Immature natural killer cell (primary cell): ENCODE results near the gene PVR. TPM values are rescaled to one million over a fixed set of nuclear protein-coding genes. Genes with fewer than 3 reads are reported as not detected.
A peak's percentile ranks its signal among the peaks of the same experiment; 100 is the strongest.
"Not testable (repeated sequence)": the region's sequence is repeated elsewhere in the genome, so short reads cannot be mapped to it uniquely, and the experiment has no call there.

Experiments used
- DNase-seq, 3 donors: peaks; one replicate each; pipeline ENCODE4 v3.0.0; 2022; ENCODE audit warnings: mixed read lengths in 1 of 3
- H3K27ac Mint-ChIP-seq, 6 donors: one replicate each; pipeline ENCODE4 v1.8.0; 2020; ENCODE audit warnings: mixed read lengths in 6 of 6, mild to moderate bottlenecking in 5 of 6, inconsistent platforms in 4 of 6, moderate library complexity in 3 of 6
- H3K27me3 Mint-ChIP-seq, 3 donors: one replicate each; pipeline ENCODE4 v1.8.0; 2020 to 2021; ENCODE audit warnings: low read depth in 3 of 3, mild to moderate bottlenecking in 3 of 3, mixed read lengths in 3 of 3, moderate library complexity in 3 of 3, inconsistent platforms in 1 of 3
- H3K36me3 Mint-ChIP-seq, 3 donors: one replicate each; pipeline ENCODE4 v1.8.0; 2020; ENCODE audit warnings: mixed read lengths in 3 of 3, inconsistent platforms in 2 of 3, mild to moderate bottlenecking in 2 of 3
- H3K4me1 Mint-ChIP-seq, 2 donors: one replicate each; pipeline ENCODE4 v1.8.0; 2020; ENCODE audit warnings: inconsistent platforms in 2 of 2, mild to moderate bottlenecking in 2 of 2, mixed read lengths in 2 of 2, moderate library complexity in 1 of 2
- H3K4me3 Mint-ChIP-seq, 5 donors: one replicate each; pipeline ENCODE4 v1.8.0; 2020; ENCODE audit warnings: mild to moderate bottlenecking in 5 of 5, mixed read lengths in 5 of 5, inconsistent platforms in 3 of 5, moderate library complexity in 3 of 5
- H3K9me3 Mint-ChIP-seq, 6 donors: one replicate each; pipeline ENCODE4 v1.8.0; 2020; ENCODE audit warnings: mild to moderate bottlenecking in 6 of 6, mixed read lengths in 6 of 6, inconsistent platforms in 4 of 6, moderate library complexity in 3 of 6
- polyA plus RNA-seq, 3 donors: library from polyadenylated mRNA; unstranded; fragments of 300-500 nt; fragmentation: Illumina TruSeq; gene quantifications; one replicate each; pipeline ENCODE4 v1.2.3, GENCODE V29; 2021

Gene PVR
- polyA plus RNA-seq, 3 donors from 2014 or later, result 0.87 to 7.3 (median 2.2) TPM

GRCh38 chr19:44680536-44680935 lies 36.8 kb downstream of the PVR start:
- peaks cover 0 to 7% (median 5%) of the 10 kb centered on the region in 3 donors for H3K36me3 Mint-ChIP-seq
- DNase-seq, result no peak
- no peaks in the 10 kb centered on the region for H3K9me3 Mint-ChIP-seq
- no peaks in the 10 kb centered on the region for H3K4me1 Mint-ChIP-seq
- H3K27me3 Mint-ChIP-seq, result peaks cover 2 to 4% (median 2%) of the 10 kb centered on the region in 3 donors
- no peak overlapping the region for H3K4me3 Mint-ChIP-seq
- H3K27ac Mint-ChIP-seq, result no peak overlapping the region

GRCh38 chr19:44681992-44682790 lies 38.5 kb downstream of the PVR start:
- DNase-seq, result no peak
- peaks cover 0 to 5% (median 3%) of the 10 kb centered on the region in 3 donors for H3K36me3 Mint-ChIP-seq
- H3K4me1 Mint-ChIP-seq, result no peaks in the 10 kb centered on the region
- H3K27me3 Mint-ChIP-seq, result peaks cover 0 to 2% (median 2%) of the 10 kb centered on the region in 3 donors
- no peak overlapping the region for H3K27ac Mint-ChIP-seq
- H3K9me3 Mint-ChIP-seq, result no peaks in the 10 kb centered on the region
- no peak overlapping the region for H3K4me3 Mint-ChIP-seq

GRCh38 chr19:44682807-44683206 lies 39.1 kb downstream of the PVR start:
- H3K27me3 Mint-ChIP-seq, result peaks cover 0 to 3% (median 2%) of the 10 kb centered on the region in 3 donors
- H3K4me1 Mint-ChIP-seq, result no peaks in the 10 kb centered on the region
- no peak overlapping the region for H3K4me3 Mint-ChIP-seq
- H3K9me3 Mint-ChIP-seq, result no peaks in the 10 kb centered on the region
- no peak overlapping the region for H3K27ac Mint-ChIP-seq
- DNase-seq, result no peak
- H3K36me3 Mint-ChIP-seq, result peaks cover 0 to 4% (median 0%) of the 10 kb centered on the region in 3 donors

GRCh38 chr19:44683434-44684210 lies 39.9 kb downstream of the PVR start:
- H3K4me1 Mint-ChIP-seq, result no peaks in the 10 kb centered on the region
- no peak overlapping the region for H3K27ac Mint-ChIP-seq
- no peak overlapping the region for H3K4me3 Mint-ChIP-seq
- no peaks in the 10 kb centered on the region for H3K9me3 Mint-ChIP-seq
- no peak for DNase-seq
- H3K27me3 Mint-ChIP-seq, result peaks cover 0 to 4% (median 2%) of the 10 kb centered on the region in 3 donors
- peaks cover 0 to 4% (median 0%) of the 10 kb centered on the region in 3 donors for H3K36me3 Mint-ChIP-seq

- not testable (repeated sequence) for H3K27me3 Mint-ChIP-seq, H3K36me3 Mint-ChIP-seq, H3K9me3 Mint-ChIP-seq, DNase-seq, H3K4me3 Mint-ChIP-seq, H3K4me1 Mint-ChIP-seq, H3K27ac Mint-ChIP-seq
Observed at GRCh38 chr19:44684396-44684795, 40.7 kb downstream of the PVR start.

GRCh38 chr19:44684892-44685863 lies 41.5 kb downstream of the PVR start:
- Mint-ChIP-seq H3K27me3 (peaks cover 0 to 4% (median 2%) of the 10 kb centered on the region in 3 donors), H3K4me1 (peaks cover 0 to 4% of the 10 kb centered on the region in 2 donors), H3K4me3 (no peak overlapping the region), H3K9me3 (no peaks in the 10 kb centered on the region), H3K36me3 (peaks cover 0 to 4% (median 0%) of the 10 kb centered on the region in 3 donors), H3K27ac (no peak overlapping the region)
- DNase-seq, result no peak

- H3K4me3 Mint-ChIP-seq, result no peak overlapping the region
- H3K27ac Mint-ChIP-seq, result no peak overlapping the region
- DNase-seq, result no peak
- H3K4me1 Mint-ChIP-seq, result peaks cover 0 to 4% of the 10 kb centered on the region in 2 donors
- peaks cover 0 to 4% (median 2%) of the 10 kb centered on the region in 3 donors for H3K27me3 Mint-ChIP-seq
- H3K36me3 Mint-ChIP-seq, result peaks cover 0 to 4% (median 0%) of the 10 kb centered on the region in 3 donors
- H3K9me3 Mint-ChIP-seq, result no peaks in the 10 kb centered on the region
Observed at GRCh38 chr19:44685877-44686276, 42.2 kb downstream of the PVR start.

- no peak for DNase-seq
- H3K4me1 Mint-ChIP-seq, result peaks cover 2 to 4% of the 10 kb centered on the region in 2 donors
- no peak overlapping the region for H3K4me3 Mint-ChIP-seq
- H3K36me3 Mint-ChIP-seq, result peaks cover 0 to 4% (median 0%) of the 10 kb centered on the region in 3 donors
- no peaks in the 10 kb centered on the region for H3K9me3 Mint-ChIP-seq
- H3K27me3 Mint-ChIP-seq, result peaks cover 0 to 4% (median 2%) of the 10 kb centered on the region in 3 donors
- no peak overlapping the region for H3K27ac Mint-ChIP-seq
Observed at GRCh38 chr19:44686896-44687295, 43.2 kb downstream of the PVR start.

GRCh38 chr19:44687888-44688287 lies 44.2 kb downstream of the PVR start:
- Mint-ChIP-seq H3K27me3 (peaks cover 2 to 4% (median 3%) of the 10 kb centered on the region in 3 donors), H3K4me1 (peaks cover 7 to 12% of the 10 kb centered on the region in 2 donors), H3K4me3 (no peak overlapping the region), H3K36me3 (peaks cover 0 to 3% (median 0%) of the 10 kb centered on the region in 3 donors), H3K27ac (no peak overlapping the region), H3K9me3 (no peaks in the 10 kb centered on the region)
- DNase-seq, result no peak

GRCh38 chr19:44689290-44690130 lies 45.8 kb downstream of the PVR start:
- no peak overlapping the region for H3K4me3 Mint-ChIP-seq
- no peaks in the 10 kb centered on the region for H3K9me3 Mint-ChIP-seq
- peak; percentile 55 to 63 (median 63) for DNase-seq
- H3K27ac Mint-ChIP-seq, result no peak overlapping the region
- no peaks in the 10 kb centered on the region for H3K36me3 Mint-ChIP-seq
- peaks cover 2 to 4% (median 3%) of the 10 kb centered on the region in 3 donors for H3K27me3 Mint-ChIP-seq
- peaks cover 7 to 13% of the 10 kb centered on the region in 2 donors for H3K4me1 Mint-ChIP-seq

- Mint-ChIP-seq H3K4me3 (no peak overlapping the region), H3K27ac (no peak overlapping the region)
Observed at GRCh38 chr19:44690131-44690440, 46.4 kb downstream of the PVR start.

GRCh38 chr19:44692379-44692721 lies 48.6 kb downstream of the PVR start:
- Mint-ChIP-seq H3K27ac (peak overlapping the region in 4 of 6 donors; percentile 53 to 90 (median 68)), H3K9me3 (no peaks in the 10 kb centered on the region), H3K27me3 (peaks cover 3 to 6% (median 4%) of the 10 kb centered on the region in 3 donors), H3K4me1 (peaks cover 7 to 13% of the 10 kb centered on the region in 2 donors), H3K4me3 (peak overlapping the region in 1 of 5 donors; percentile 20), H3K36me3 (no peaks in the 10 kb centered on the region)
- DNase-seq, result no peak

More at GRCh38 chr19:44690131-44690440, 46.4 kb downstream of the PVR start:
- H3K27me3 Mint-ChIP-seq, result peaks cover 0 to 4% (median 3%) of the 10 kb centered on the region in 3 donors
- no peak for DNase-seq
- H3K4me1 Mint-ChIP-seq, result peaks cover 7 to 13% of the 10 kb centered on the region in 2 donors
- no peaks in the 10 kb centered on the region for H3K9me3 Mint-ChIP-seq
- H3K36me3 Mint-ChIP-seq, result no peaks in the 10 kb centered on the region
